Right lobe of liver (tissue), 6 donors: ENCODE data around the gene CLDN15. TPM values are rescaled to one million over a fixed set of nuclear protein-coding genes. Genes with fewer than 3 reads are reported as not detected.

Experiments used
- ATAC-seq, 4 donors: fragments of 200-7000 bp; cut with Tn5 transposase; one replicate each; pipeline ENCODE4 v1.9.1; 2020; ENCODE audit warnings: mild to moderate bottlenecking in 4 of 4, moderate library complexity in 4 of 4
- DNase-seq, 3 donors: peaks; one replicate each; pipeline ENCODE4 v3.0.0-alpha.2; 2020
- H3K27ac ChIP-seq, 3 donors: fragments of 200-600 bp; one replicate each; pipeline ENCODE4 v1.8.0; 2022
- H3K27me3 ChIP-seq, 2 donors: fragments of 200-600 bp; one replicate each; pipeline ENCODE4 v1.8.0; 2022
- H3K36me3 ChIP-seq, 4 donors: fragments of 200-600 bp; sonication (generic) in 1 of 4; one replicate each; pipeline versions ENCODE4 v1.5.1 to v1.8.0; 2017 to 2022; ENCODE audit warnings: control low read depth in 1 of 4
- H3K4me1 ChIP-seq, 4 donors: fragments of 200-600 bp; sonication (generic) in 1 of 4; one replicate each; pipeline versions ENCODE4 v1.5.1 to v1.8.0; 2017 to 2022; ENCODE audit warnings: control low read depth in 1 of 4
- H3K4me3 ChIP-seq, 3 donors: fragments of 200-600 bp; one replicate each; pipeline ENCODE4 v1.8.0; 2022
- H3K9me3 ChIP-seq, 4 donors: fragments of 200-600 bp; sonication (generic) in 1 of 4; one replicate each; pipeline versions ENCODE4 v1.5.1 to v1.8.0; 2017 to 2022; ENCODE audit warnings: control low read depth in 1 of 4
- POLR2A ChIP-seq: fragments of 450-650 bp; IDR thresholded peaks from one replicate; pipeline ENCODE4 v1.6.1; 2017; ENCODE audit warnings: antibody characterized with exemption, mild to moderate bottlenecking
- WGBS: methylation state at CpG from one replicate; pipeline ENCODE4 v1.1.6; 2018; ENCODE audit warnings: low coverage, low lambda C conversion rate; ENCODE audit not compliant: insufficient coverage; ENCODE audit errors: missing lambda C conversion rate; 5-methylcytosine and 5-hydroxymethylcytosine counted together
- intact Hi-C, 2 donors: fragments of 100-400 bp; cut with DNase I; formaldehyde crosslinking; loops; one replicate each; pipeline versions ENCODE4 v1.11.2 to v1.14.1; 2022
- total RNA-seq, 6 experiments: library from RNA; depleted of rRNA in 2 of 6; stranded (reverse); fragments of >200 nt in 2 of 6; fragmentation: NEBNext Ultra II Directional in 3 of 6; extraction: Animal tissue kit (Norgen Biotek cat#: 25700) in 3 of 6; gene quantifications; one replicate each; pipeline versions ENCODE4 v1.1.0 to v1.2.4, GENCODE V29; 2016 to 2023
- TF ChIP-seq, protein P1 (sequence below), 4 donors: fragments of 200-600 bp in 3 of 4; fragments of 450-650 bp in 1 of 4; IDR thresholded peaks; one replicate each; pipeline versions ENCODE4 v1.5.1 to v1.8.0; 2016 to 2022; ENCODE audit warnings: antibody characterized with exemption in 4 of 4, mild to moderate bottlenecking in 2 of 4
- donor health status: DM: no; HTN: yes; CAD: no.
- donor health status: DM: no; HTN: no; CAD: no.
- donor health status: DM: no; HTN: no; CAD: no.
- donor health status: DM: no; HTN: yes; CAD: no.
- donor health status: DM: no; HTN: yes; CAD: no.

CLDN15 gene
- total RNA-seq, 6 experiments from 2014 or later: 5.9 to 10.8 (median 9.2) TPM

DNA sequence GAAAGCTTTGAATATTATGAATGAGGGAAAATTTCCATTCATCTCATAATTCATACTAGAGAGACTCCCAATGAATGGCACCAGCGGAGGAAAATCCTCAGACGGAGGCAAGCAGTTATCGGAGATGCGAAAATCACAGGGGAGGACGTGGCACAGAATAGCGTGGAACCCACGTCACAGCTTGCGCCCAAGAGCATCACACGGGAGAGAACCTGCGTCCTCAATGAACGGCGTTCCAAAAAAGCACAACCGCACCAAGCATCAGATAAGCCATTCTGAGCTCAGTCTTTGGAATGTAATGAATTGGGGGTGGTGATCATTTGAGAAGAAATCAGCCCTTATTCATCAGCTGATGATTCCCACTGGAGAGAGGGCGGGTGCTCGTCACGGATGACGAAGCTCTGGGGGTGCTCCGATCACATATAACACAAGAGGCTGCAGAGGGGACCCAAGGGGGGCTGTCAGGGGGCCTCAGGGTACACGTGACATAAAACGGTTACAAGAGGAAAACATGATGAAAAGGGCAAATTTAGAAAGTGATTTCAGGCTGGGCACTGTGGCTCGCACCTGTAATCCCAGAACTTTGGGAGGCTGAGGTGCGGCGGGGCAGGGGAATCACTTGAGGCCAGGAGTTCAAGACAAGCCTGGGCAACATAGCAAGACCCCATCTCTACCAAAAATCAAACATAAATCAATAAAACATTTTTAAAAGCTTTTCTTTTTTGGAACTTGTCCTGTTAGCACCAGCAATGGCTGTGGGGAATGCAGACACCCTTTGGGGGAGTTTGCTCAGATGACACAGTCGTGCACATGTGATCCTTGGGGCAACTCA, 41.1 kb upstream of the CLDN15 start:
- Histone ChIP-seq H3K4me3 (no peak overlapping the region), H3K9me3 (no peaks in the 10 kb centered on the region), H3K27ac (no peak overlapping the region), H3K4me1 (peaks cover 0 to 8% (median 2%) of the 10 kb centered on the region in 4 donors), H3K27me3 (no peaks in the 10 kb centered on the region), H3K36me3 (peaks cover 0 to 25% (median 9%) of the 10 kb centered on the region in 4 donors)
- TF ChIP-seq POLR2A: no peak
- TF ChIP-seq, protein P1, sequence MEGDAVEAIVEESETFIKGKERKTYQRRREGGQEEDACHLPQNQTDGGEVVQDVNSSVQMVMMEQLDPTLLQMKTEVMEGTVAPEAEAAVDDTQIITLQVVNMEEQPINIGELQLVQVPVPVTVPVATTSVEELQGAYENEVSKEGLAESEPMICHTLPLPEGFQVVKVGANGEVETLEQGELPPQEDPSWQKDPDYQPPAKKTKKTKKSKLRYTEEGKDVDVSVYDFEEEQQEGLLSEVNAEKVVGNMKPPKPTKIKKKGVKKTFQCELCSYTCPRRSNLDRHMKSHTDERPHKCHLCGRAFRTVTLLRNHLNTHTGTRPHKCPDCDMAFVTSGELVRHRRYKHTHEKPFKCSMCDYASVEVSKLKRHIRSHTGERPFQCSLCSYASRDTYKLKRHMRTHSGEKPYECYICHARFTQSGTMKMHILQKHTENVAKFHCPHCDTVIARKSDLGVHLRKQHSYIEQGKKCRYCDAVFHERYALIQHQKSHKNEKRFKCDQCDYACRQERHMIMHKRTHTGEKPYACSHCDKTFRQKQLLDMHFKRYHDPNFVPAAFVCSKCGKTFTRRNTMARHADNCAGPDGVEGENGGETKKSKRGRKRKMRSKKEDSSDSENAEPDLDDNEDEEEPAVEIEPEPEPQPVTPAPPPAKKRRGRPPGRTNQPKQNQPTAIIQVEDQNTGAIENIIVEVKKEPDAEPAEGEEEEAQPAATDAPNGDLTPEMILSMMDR (IDR thresholded peaks at IDR 0.05): no peak
- WGBS: 78% methylated on average over 21 of the region's 24 CpGs
- DNase-seq (no peak), ATAC-seq (no peak)
- intact Hi-C loops: no loop called here

DNA sequence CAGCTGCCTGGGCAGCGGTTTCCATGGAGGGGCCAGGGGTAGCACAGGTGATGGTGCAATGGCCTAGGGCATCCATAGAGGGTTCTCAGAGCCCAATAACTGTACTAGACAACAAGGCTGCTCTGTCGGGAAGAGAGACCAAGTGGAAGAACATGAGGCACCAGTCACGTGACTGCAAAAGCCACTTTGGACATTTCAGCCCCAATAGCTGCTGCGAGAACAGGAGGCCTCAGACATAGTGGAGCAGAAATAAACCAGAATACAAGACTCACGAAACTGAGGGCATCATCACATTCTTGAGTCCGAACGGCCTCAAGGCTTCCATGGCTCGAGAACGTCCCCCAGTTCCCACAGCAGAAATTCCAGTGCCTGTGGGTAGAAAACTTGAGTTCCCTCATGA, 39.6 kb upstream of the CLDN15 start:
- intact Hi-C loops: no loop called here
- Histone ChIP-seq H3K27me3 (no peaks in the 10 kb centered on the region), H3K4me1 (no peaks in the 10 kb centered on the region), H3K4me3 (no peak overlapping the region), H3K36me3 (peaks cover 0 to 25% (median 9%) of the 10 kb centered on the region in 4 donors), H3K27ac (no peak overlapping the region), H3K9me3 (no peaks in the 10 kb centered on the region)
- 61% methylated on average over 6 of the region's 9 CpGs for WGBS
- TF ChIP-seq, protein P1 (IDR thresholded peaks at IDR 0.05): no peak
- no peak for TF ChIP-seq POLR2A
- no peak for ATAC-seq
- no peak for DNase-seq

DNA sequence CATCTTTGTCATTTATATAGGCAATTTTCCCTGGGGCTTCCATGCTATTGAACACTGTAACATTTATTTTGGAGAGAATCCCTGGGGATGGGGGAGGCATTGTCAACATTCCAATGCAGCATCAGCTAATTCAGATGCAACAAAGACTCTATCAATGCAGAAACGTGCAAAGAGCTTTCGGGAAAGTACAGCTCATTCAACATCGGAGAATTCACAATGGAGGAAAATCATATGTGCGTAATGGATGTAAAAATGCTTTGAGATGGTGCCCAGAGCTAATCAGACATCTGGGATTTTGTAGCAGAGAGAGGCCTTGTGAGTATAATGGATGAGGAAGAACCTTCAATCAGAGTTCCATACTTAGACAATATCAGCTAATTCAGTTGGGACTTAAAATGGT, 35.6 kb upstream of the CLDN15 start:
- no peak for TF ChIP-seq POLR2A
- TF ChIP-seq, protein P1 (IDR thresholded peaks at IDR 0.05): no peak
- 62% methylated on average over 4 of the region's 4 CpGs for WGBS
- Histone ChIP-seq H3K27me3 (no peaks in the 10 kb centered on the region), H3K27ac (no peak overlapping the region), H3K36me3 (peaks cover 0 to 13% (median 6%) of the 10 kb centered on the region in 4 donors), H3K9me3 (no peaks in the 10 kb centered on the region), H3K4me3 (no peak overlapping the region), H3K4me1 (no peaks in the 10 kb centered on the region)
- ATAC-seq: no peak
- intact Hi-C loops: no loop called here
- DNase-seq: no peak

DNA sequence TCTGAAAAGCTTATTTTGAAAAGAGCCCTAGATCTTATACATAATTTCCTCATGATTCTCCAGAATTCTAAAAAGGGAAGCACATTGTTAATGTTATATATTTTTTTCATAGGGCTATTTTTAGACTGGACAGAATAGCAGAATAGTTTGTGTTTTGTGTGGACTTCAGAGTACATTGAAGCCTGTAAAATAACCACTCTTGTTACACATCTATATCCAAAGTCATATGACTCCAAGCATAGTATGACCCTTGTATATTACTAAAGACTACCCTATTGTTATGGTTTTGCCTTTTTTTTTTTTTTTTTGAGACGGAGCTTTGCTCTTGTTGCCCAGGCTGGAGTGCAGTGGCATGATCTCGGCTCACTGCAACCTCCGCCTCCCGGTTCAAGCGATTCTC, 33.4 kb upstream of the CLDN15 start:
- DNase-seq (no peak), ATAC-seq (no peak)
- Histone ChIP-seq H3K27ac (no peak overlapping the region), H3K27me3 (no peaks in the 10 kb centered on the region), H3K9me3 (no peaks in the 10 kb centered on the region), H3K4me3 (no peak overlapping the region), H3K4me1 (no peaks in the 10 kb centered on the region), H3K36me3 (no peaks in the 10 kb centered on the region)
- WGBS: 83% methylated on average over 5 of the region's 5 CpGs
- TF ChIP-seq, protein P1 (IDR thresholded peaks at IDR 0.05): no peak
- no peak for TF ChIP-seq POLR2A
- intact Hi-C loops: no loop called here
